ENCODE measurements around the gene ABCC2.

Gene ABCC2

GRCh38 chr10:99807786-99808185, 25.3 kb downstream of the ABCC2 start:
- Histone ChIP-seq H3K9me3 (ENCODE audit: insufficient read depth, low read length) (no peaks in the 10 kb centered on the region), H3K27ac (ENCODE audit: low read length) (no peak overlapping the region), H4K20me1 (ENCODE audit: insufficient read depth, low read length) (no peaks in the 10 kb centered on the region), H3K4me2 (ENCODE audit: low read length) (no peak overlapping the region), H3K9ac (ENCODE audit: low read length) (no peak overlapping the region), H3K4me1 (ENCODE audit: low read length) (no peaks in the 10 kb centered on the region), H3K36me3 (replicated peaks; ENCODE audit: low read depth, low read length) (no peaks in the 10 kb centered on the region), H3K79me2 (ENCODE audit: low read length) (no peaks in the 10 kb centered on the region), H3K27me3 (ENCODE audit: low read depth, low read length) (no peaks in the 10 kb centered on the region), H2AFZ (ENCODE audit: low read depth, low read length) (no peak overlapping the region), H3K4me3 (ENCODE audit: low read length) (no peak overlapping the region)
- TF ChIP-seq EZH2phosphoT487 (IDR thresholded peaks at IDR 0.05; ENCODE audit: low read depth) = no peak
- no peak for TF ChIP-seq CTCF (IDR thresholded peaks at IDR 0.05; ENCODE audit: low read depth, low read length)

GRCh38 chr10:99808270-99808669, 25.8 kb downstream of the ABCC2 start:
- Histone ChIP-seq H3K27me3 (ENCODE audit: low read depth, low read length) (no peaks in the 10 kb centered on the region), H2AFZ (ENCODE audit: low read depth, low read length) (no peak overlapping the region), H3K9me3 (ENCODE audit: insufficient read depth, low read length) (no peaks in the 10 kb centered on the region), H3K4me3 (ENCODE audit: low read length) (no peak overlapping the region), H3K4me2 (ENCODE audit: low read length) (no peak overlapping the region), H3K36me3 (replicated peaks; ENCODE audit: low read depth, low read length) (no peaks in the 10 kb centered on the region), H3K9ac (ENCODE audit: low read length) (no peak overlapping the region), H3K4me1 (ENCODE audit: low read length) (no peaks in the 10 kb centered on the region), H3K79me2 (ENCODE audit: low read length) (no peaks in the 10 kb centered on the region), H4K20me1 (ENCODE audit: insufficient read depth, low read length) (no peaks in the 10 kb centered on the region), H3K27ac (ENCODE audit: low read length) (no peak overlapping the region)
- no peak for TF ChIP-seq EZH2phosphoT487 (IDR thresholded peaks at IDR 0.05; ENCODE audit: low read depth)
- no peak for TF ChIP-seq CTCF (IDR thresholded peaks at IDR 0.05; ENCODE audit: low read depth, low read length)

- H4K20me1 ChIP-seq (ENCODE audit: insufficient read depth, low read length) = no peaks in the 10 kb centered on the region
- H2AFZ ChIP-seq (ENCODE audit: low read depth, low read length) = no peak overlapping the region
- no peaks in the 10 kb centered on the region for H3K27me3 ChIP-seq (ENCODE audit: low read depth, low read length)
- no peak overlapping the region for H3K4me2 ChIP-seq (ENCODE audit: low read length)
- H3K79me2 ChIP-seq (ENCODE audit: low read length) = no peaks in the 10 kb centered on the region
- no peak overlapping the region for H3K9ac ChIP-seq (ENCODE audit: low read length)
- H3K27ac ChIP-seq (ENCODE audit: low read length) = no peak overlapping the region
- no peaks in the 10 kb centered on the region for H3K36me3 ChIP-seq (replicated peaks; ENCODE audit: low read depth, low read length)
- H3K4me3 ChIP-seq (ENCODE audit: low read length) = no peak overlapping the region
- TF ChIP-seq CTCF (IDR thresholded peaks at IDR 0.05; ENCODE audit: low read depth, low read length) = no peak
- H3K4me1 ChIP-seq (ENCODE audit: low read length) = no peaks in the 10 kb centered on the region
- H3K9me3 ChIP-seq (ENCODE audit: insufficient read depth, low read length) = no peaks in the 10 kb centered on the region
Measured at GRCh38 chr10:99809481-99809880, 27.0 kb downstream of the ABCC2 start.

DNA sequence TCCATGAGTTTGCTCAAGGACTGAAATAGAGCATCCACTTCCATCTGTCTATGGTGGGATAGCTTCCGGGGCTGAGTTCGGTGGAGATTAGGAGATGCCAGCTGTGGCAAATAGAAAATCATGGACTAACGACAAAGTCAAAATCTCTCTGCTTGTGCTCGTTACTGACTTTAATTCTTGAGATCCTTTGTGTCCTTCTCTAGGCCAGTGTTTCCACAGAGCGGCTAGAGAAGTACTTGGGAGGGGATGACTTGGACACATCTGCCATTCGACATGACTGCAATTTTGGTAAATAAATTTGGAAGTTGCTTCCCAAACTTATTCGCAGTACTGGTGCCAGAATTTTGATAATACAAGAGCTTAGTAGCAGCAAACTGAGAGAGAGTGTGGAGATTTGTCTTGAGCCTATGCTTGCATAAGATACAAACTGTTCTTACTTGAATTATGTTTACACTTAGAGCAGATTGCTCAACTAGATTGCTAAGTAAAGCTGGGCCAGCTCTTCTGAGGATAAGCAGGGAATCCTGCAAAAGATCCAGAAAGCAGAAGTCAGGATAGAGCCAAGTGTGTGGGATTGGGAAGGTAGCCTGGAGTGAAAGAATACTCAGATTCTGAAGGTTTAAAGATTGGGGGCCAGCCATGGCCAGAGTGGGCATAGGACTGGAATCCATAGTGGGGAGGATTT, 27.6 kb downstream of the ABCC2 start:
- Histone ChIP-seq H4K20me1 (ENCODE audit: insufficient read depth, low read length) (no peaks in the 10 kb centered on the region), H3K9ac (ENCODE audit: low read length) (no peak overlapping the region), H3K27me3 (ENCODE audit: low read depth, low read length) (no peaks in the 10 kb centered on the region), H3K36me3 (replicated peaks; ENCODE audit: low read depth, low read length) (no peaks in the 10 kb centered on the region), H3K4me3 (ENCODE audit: low read length) (no peak overlapping the region), H3K79me2 (ENCODE audit: low read length) (no peaks in the 10 kb centered on the region), H3K9me3 (ENCODE audit: insufficient read depth, low read length) (no peaks in the 10 kb centered on the region), H3K4me2 (ENCODE audit: low read length) (no peak overlapping the region), H2AFZ (ENCODE audit: low read depth, low read length) (no peak overlapping the region), H3K27ac (ENCODE audit: low read length) (no peak overlapping the region), H3K4me1 (ENCODE audit: low read length) (no peaks in the 10 kb centered on the region)
- no peak for TF ChIP-seq CTCF (IDR thresholded peaks at IDR 0.05; ENCODE audit: low read depth, low read length)
- TF ChIP-seq EZH2phosphoT487 (IDR thresholded peaks at IDR 0.05; ENCODE audit: low read depth) = no peak

All from OCI-LY3 (cell line).